ENCODE data around the gene DNAJA2.
A peak's percentile ranks its signal among the peaks of the same experiment; 100 is the strongest.
"Not testable (repeated sequence)": the region's sequence is repeated elsewhere in the genome, so short reads cannot be mapped to it uniquely, and the experiment has no call there.

Gene DNAJA2

GRCh38 chr16:46973207-46973995 lies at the start of gene DNAJA2:
Gene DNAJA2 (minus strand): TSS chr16:46973674. CDS start chr16:46973572, 102 bp downstream.
- DNase-seq, result peak; percentile 80

GRCh38 chr16:47019568-47019967 lies 46.1 kb upstream of the DNAJA2 start:
- no peak for DNase-seq

GRCh38 chr16:47018223-47018891 lies 44.9 kb upstream of the DNAJA2 start:
- DNase-seq, result no peak

- no peak for DNase-seq
Measured at GRCh38 chr16:47017636-47018035, 44.2 kb upstream of the DNAJA2 start.

GRCh38 chr16:47016700-47017133 lies 43.2 kb upstream of the DNAJA2 start:
- peak; percentile 59 for DNase-seq

- no peak for DNase-seq
Measured at GRCh38 chr16:47013910-47014309, 40.4 kb upstream of the DNAJA2 start.

- no peak for DNase-seq
Measured at GRCh38 chr16:47013172-47013571, 39.7 kb upstream of the DNAJA2 start.

GRCh38 chr16:47010812-47011211 lies 37.3 kb upstream of the DNAJA2 start:
- not testable (repeated sequence) for DNase-seq

- DNase-seq, result no peak
Measured at GRCh38 chr16:47008612-47009011, 35.1 kb upstream of the DNAJA2 start.

GRCh38 chr16:47008174-47008573 lies 34.7 kb upstream of the DNAJA2 start:
- DNase-seq, result no peak

- no peak for DNase-seq
Measured at GRCh38 chr16:47004652-47005051, 31.2 kb upstream of the DNAJA2 start.

- DNase-seq, result not testable (repeated sequence)
Measured at GRCh38 chr16:47000066-47000465, 26.6 kb upstream of the DNAJA2 start.

- no peak for DNase-seq
Measured at GRCh38 chr16:46997844-46998243, 24.4 kb upstream of the DNAJA2 start.

GRCh38 chr16:46996952-46997458 lies 23.5 kb upstream of the DNAJA2 start:
- no peak for DNase-seq

- no peak for DNase-seq
Measured at GRCh38 chr16:46996391-46996790, 22.9 kb upstream of the DNAJA2 start.

- DNase-seq, result no peak
Measured at GRCh38 chr16:46991729-46992704, 18.5 kb upstream of the DNAJA2 start.

- DNase-seq, result no peak
Measured at GRCh38 chr16:46986896-46987295, 13.4 kb upstream of the DNAJA2 start.

GRCh38 chr16:46986438-46986837 lies 13.0 kb upstream of the DNAJA2 start:
- no peak for DNase-seq

GRCh38 chr16:46982335-46982734 lies 8.9 kb upstream of the DNAJA2 start:
- DNase-seq, result no peak

- no peak for DNase-seq
Measured at GRCh38 chr16:46980926-46981325, 7.5 kb upstream of the DNAJA2 start.

GRCh38 chr16:46976550-46976949 lies 3.1 kb upstream of the DNAJA2 start:
- DNase-seq, result no peak

GRCh38 chr16:46975908-46976470 lies 2.5 kb upstream of the DNAJA2 start:
- DNase-seq, result no peak

- DNase-seq, result no peak
Measured at GRCh38 chr16:46975165-46975564, 1.7 kb upstream of the DNAJA2 start.
